ENCODE data around the gene OR11H6. TPM values are rescaled to one million over a fixed set of nuclear protein-coding genes. Genes with fewer than 3 reads are reported as not detected.

Gene OR11H6
- total and polyA plus RNA-seq, 9 of the 15 experiments (the other 6 are each of a cell fraction or from before 2014, with no cell fraction given): not detected

DNA sequence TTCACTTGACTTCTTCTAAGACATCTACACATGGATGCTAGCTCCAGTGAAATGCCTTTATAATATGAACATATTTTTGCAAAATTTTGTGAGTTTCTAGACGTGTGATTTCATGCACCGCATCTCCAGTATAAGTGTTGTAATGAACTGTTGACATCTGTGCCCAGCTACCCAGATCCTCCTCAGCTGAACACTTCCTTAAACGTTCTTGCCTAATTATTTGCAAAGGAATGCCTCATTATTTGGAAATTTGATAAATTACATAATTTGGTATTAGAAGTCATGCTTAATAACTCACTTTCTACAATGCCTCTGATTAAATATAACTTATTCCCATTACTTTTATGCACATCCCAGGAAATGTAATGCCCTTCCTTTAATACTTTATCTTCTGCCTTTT lies 18.8 kb upstream of the OR11H6 start:
- no peaks in the 10 kb centered on the region for H3K36me3 ChIP-seq (ENCODE audit: control insufficient read depth, insufficient read depth, low read length)
- ChIA-PET POLR2A (interaction anchor here (1.2 kb wide), 1 partner anchor 11 kb away, joined by 3 read pairs; no protein-coding TSS in a partner anchor), CTCF (ENCODE audit: low intra/inter-chr PET ratio) (no interaction called here)
- no peaks in the 10 kb centered on the region for H3K79me2 ChIP-seq (ENCODE audit: control insufficient read depth, insufficient read depth, low read length)
- no peaks in the 10 kb centered on the region for H4K20me1 ChIP-seq (replicated peaks; ENCODE audit: control insufficient read depth, insufficient read depth, low read length)
- no TSS peak for BruUV-seq (replicated peaks)
- ATAC-seq (no peak), DNase-seq (ENCODE audit: extremely low read depth in 1 of 4, low spot score in 3 of 4) (no peak), FAIRE-seq (no peak)
- intact Hi-C loops (cut with micrococcal nuclease): no loop called here
- H3K9me3 ChIP-seq (replicated peaks; ENCODE audit: control insufficient read depth, insufficient read depth, low read depth, low read length): no peaks in the 10 kb centered on the region
- H3K9ac ChIP-seq (ENCODE audit: insufficient read depth in 1 of 2, low read depth in 2 of 2, low read length in 2 of 2): no peak overlapping the region
- H3K4me2 ChIP-seq (ENCODE audit: insufficient read depth, low read length): no peak overlapping the region
- H3K4me3 ChIP-seq: no peak overlapping the region
- in situ Hi-C loops (cut with MboI): no loop called here
- no peaks in the 10 kb centered on the region for H3K27me3 ChIP-seq (ENCODE audit: control insufficient read depth in 2 of 2, insufficient read depth in 2 of 2, low read length in 2 of 2)
- WGBS (ENCODE audit: insufficient coverage, low coverage, missing lambda C conversion rate): 52% methylated on average over 3 of the region's 3 CpGs
- TF ChIP-seq RHOXF2B (CRISPR knock-in tag; conservative IDR thresholded peaks at IDR 0.05): no peak
- TF ChIP-seq ZNF316 (IDR thresholded peaks at IDR 0.05): no peak
- no peak for TF ChIP-seq KDM2B (CRISPR knock-in tag; IDR thresholded peaks at IDR 0.05)
- TF ChIP-seq, protein P1, sequence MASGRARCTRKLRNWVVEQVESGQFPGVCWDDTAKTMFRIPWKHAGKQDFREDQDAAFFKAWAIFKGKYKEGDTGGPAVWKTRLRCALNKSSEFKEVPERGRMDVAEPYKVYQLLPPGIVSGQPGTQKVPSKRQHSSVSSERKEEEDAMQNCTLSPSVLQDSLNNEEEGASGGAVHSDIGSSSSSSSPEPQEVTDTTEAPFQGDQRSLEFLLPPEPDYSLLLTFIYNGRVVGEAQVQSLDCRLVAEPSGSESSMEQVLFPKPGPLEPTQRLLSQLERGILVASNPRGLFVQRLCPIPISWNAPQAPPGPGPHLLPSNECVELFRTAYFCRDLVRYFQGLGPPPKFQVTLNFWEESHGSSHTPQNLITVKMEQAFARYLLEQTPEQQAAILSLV (tag; IDR thresholded peaks at IDR 0.05): no peak
- no peak for TF ChIP-seq HOXB6 (CRISPR knock-in tag; IDR thresholded peaks at IDR 0.05; ENCODE audit: borderline replicate concordance)
- no peak for TF ChIP-seq RB1 (IDR thresholded peaks at IDR 0.05; ENCODE audit: low read depth)
- no peak for TF ChIP-seq POLR2A (conservative IDR thresholded peaks at IDR 0.05)
- no peak for TF ChIP-seq ZNF589 (CRISPR knock-in tag; IDR thresholded peaks at IDR 0.05; ENCODE audit: low read depth)
- TF ChIP-seq POLR2B (IDR thresholded peaks at IDR 0.05; ENCODE audit: low read depth, partially characterized antibody): no peak
- TF ChIP-seq ZNF778 (CRISPR knock-in tag; IDR thresholded peaks at IDR 0.05): no peak
- no peak for TF ChIP-seq HMGXB4 (CRISPR knock-in tag; IDR thresholded peaks at IDR 0.05)
- no peak for TF ChIP-seq ZNF431 (CRISPR knock-in tag; IDR thresholded peaks at IDR 0.05)
- TF ChIP-seq VEZF1 (CRISPR knock-in tag; IDR thresholded peaks at IDR 0.05): no peak
- TF ChIP-seq MEF2D (tag; conservative IDR thresholded peaks at IDR 0.05; ENCODE audit: low read depth): no peak
- H3K27ac ChIP-seq (ENCODE audit: extremely low read depth, low read depth, low read length): no peak overlapping the region
- no peaks in the 10 kb centered on the region for H3K9me1 ChIP-seq (ENCODE audit: control insufficient read depth, insufficient read depth, low read length)
- H3K4me1 ChIP-seq (replicated peaks in 1 of 2; ENCODE audit: control insufficient read depth in 2 of 2, insufficient read depth in 2 of 2, low read length in 2 of 2): no peaks in the 10 kb centered on the region; a peak in 1 of 5 replicates
- 0 out of 2 replicates have a peak overlapping the region, but pooled peaks have one; percentile 26 for H2AFZ ChIP-seq (ENCODE audit: low read depth, low read length)
